Right lobe of liver (tissue), 4 donors: ENCODE measurements around the gene BORCS6.

ENCODE experiments used
- POLR2A ChIP-seq: fragments of 450-650 bp; IDR thresholded peaks from one replicate; pipeline ENCODE4 v1.6.1; 2017; ENCODE audit warnings: antibody characterized with exemption, mild to moderate bottlenecking
- TF ChIP-seq, protein P1 (sequence below), 4 donors: fragments of 200-600 bp in 3 of 4; fragments of 450-650 bp in 1 of 4; IDR thresholded peaks; one replicate each; pipeline versions ENCODE4 v1.5.1 to v1.8.0; 2016 to 2022; ENCODE audit warnings: antibody characterized with exemption in 4 of 4, mild to moderate bottlenecking in 2 of 4
- donor health status: DM: no; HTN: no; CAD: no.
- donor health status: DM: no; HTN: no; CAD: no.
- donor health status: DM: no; HTN: yes; CAD: no.

DNA sequence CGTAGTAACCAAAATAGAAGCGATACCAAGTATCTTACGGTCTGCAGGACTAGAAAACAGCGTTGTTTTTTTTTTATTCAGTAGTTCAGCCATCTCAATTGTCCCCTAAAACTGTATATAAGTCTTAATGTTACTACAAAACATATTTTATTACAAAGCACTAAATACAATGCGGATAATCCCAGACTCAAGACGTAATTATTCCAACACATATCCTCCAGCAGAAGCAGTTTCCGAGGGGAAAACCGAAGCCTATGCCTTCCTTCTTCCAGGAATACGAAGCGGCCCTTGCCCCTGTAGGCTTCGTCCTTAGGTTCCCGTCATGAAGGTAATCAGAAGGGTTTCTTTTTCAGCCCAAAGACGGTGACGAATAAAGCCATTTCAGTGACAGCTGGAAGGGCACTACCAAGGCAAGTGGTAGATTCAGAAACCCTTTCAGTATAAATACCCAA lies 16.1 kb downstream of the BORCS6 start:
- TF ChIP-seq, protein P1, sequence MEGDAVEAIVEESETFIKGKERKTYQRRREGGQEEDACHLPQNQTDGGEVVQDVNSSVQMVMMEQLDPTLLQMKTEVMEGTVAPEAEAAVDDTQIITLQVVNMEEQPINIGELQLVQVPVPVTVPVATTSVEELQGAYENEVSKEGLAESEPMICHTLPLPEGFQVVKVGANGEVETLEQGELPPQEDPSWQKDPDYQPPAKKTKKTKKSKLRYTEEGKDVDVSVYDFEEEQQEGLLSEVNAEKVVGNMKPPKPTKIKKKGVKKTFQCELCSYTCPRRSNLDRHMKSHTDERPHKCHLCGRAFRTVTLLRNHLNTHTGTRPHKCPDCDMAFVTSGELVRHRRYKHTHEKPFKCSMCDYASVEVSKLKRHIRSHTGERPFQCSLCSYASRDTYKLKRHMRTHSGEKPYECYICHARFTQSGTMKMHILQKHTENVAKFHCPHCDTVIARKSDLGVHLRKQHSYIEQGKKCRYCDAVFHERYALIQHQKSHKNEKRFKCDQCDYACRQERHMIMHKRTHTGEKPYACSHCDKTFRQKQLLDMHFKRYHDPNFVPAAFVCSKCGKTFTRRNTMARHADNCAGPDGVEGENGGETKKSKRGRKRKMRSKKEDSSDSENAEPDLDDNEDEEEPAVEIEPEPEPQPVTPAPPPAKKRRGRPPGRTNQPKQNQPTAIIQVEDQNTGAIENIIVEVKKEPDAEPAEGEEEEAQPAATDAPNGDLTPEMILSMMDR (IDR thresholded peaks at IDR 0.05), result no peak
- TF ChIP-seq POLR2A, result no peak
